ENCODE data around the gene ADGRE2.
"Not testable (repeated sequence)": the region's sequence is repeated elsewhere in the genome, so short reads cannot be mapped to it uniquely, and the experiment has no call there.

DNA sequence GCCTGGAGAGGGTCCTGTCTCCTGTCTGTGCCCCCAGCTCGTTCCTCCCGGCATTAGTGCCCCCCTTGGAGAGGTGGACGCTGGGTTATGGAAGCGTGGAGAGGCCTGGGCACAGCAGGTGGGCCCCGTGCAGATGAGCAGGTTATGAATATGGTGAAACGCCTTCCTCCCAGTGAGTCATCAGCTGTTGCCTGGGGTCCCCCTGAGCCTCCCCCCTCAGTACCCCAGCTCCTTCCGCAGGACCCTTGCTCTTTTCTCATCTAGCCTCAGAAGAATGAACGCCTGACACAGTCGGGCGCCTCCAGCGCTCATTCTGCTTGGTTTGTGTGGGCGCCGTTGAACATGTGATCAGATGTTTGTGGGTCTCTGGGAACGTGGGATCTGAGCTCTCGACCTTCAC, 12.5 kb downstream of the ADGRE2 start:
- TF ChIP-seq CTCF (conservative IDR thresholded peaks at IDR 0.05; ENCODE audit: low read depth, low read length); EZH2 (IDR thresholded peaks at IDR 0.05; ENCODE audit: low read length, unreplicated experiment); EZH2phosphoT487 (IDR thresholded peaks at IDR 0.05; ENCODE audit: borderline replicate concordance, low read length): not testable (repeated sequence)

All from PC-3 (cell line).